Suprapubic skin (tissue), 4 donors: ENCODE results near the gene DAGLA. TPM values are rescaled to one million over a fixed set of nuclear protein-coding genes. Genes with fewer than 3 reads are reported as not detected.

Experiments
- DNase-seq, 2 donors: peaks; one replicate each; pipeline ENCODE4 v3.0.0-alpha.2; 2019; ENCODE audit warnings: low spot score in 2 of 2
- H3K27ac ChIP-seq: fragments of 200-600 bp; sonication (generic); one replicate; pipeline ENCODE4 v1.5.1; 2019
- H3K27me3 ChIP-seq: fragments of 200-600 bp; sonication (generic); one replicate; pipeline ENCODE4 v1.5.1; 2019
- H3K36me3 ChIP-seq: fragments of 200-600 bp; sonication (generic); one replicate; pipeline ENCODE4 v1.5.1; 2019
- H3K4me1 ChIP-seq: fragments of 200-600 bp; sonication (generic); one replicate; pipeline ENCODE4 v1.5.1; 2019
- H3K4me3 ChIP-seq: fragments of 200-600 bp; sonication (generic); one replicate; pipeline ENCODE4 v1.5.1; 2019; ENCODE audit warnings: mild to moderate bottlenecking
- H3K9me3 ChIP-seq: fragments of 200-600 bp; sonication (generic); one replicate; pipeline ENCODE4 v1.5.1; 2019
- CTCF ChIP-seq, 2 donors: fragments of 200-600 bp in 1 of 2; fragments of 450-650 bp in 1 of 2; sonication (generic) in 1 of 2; IDR thresholded peaks; one replicate each; pipeline ENCODE4 v1.5.1; 2016 to 2019; ENCODE audit warnings: antibody characterized with exemption in 2 of 2, mild to moderate bottlenecking in 1 of 2, moderate library complexity in 1 of 2
- EP300 ChIP-seq: sonication (generic); formaldehyde crosslinking; IDR thresholded peaks from one replicate; pipeline ENCODE4 v1.6.1; 2017; ENCODE audit warnings: antibody characterized with exemption
- POLR2A ChIP-seq, 2 donors: fragments of 450-650 bp; IDR thresholded peaks; one replicate each; pipeline ENCODE4 v1.6.1; 2017; ENCODE audit warnings: antibody characterized with exemption in 2 of 2, mild to moderate bottlenecking in 2 of 2, moderate library complexity in 2 of 2
- POLR2AphosphoS5 ChIP-seq, 3 donors: sonication (generic); formaldehyde crosslinking; IDR thresholded peaks; one replicate each; pipeline ENCODE4 v1.6.1; 2017; ENCODE audit warnings: antibody characterized with exemption in 3 of 3
- WGBS: methylation state at CpG from one replicate; pipeline ENCODE4 v1.1.5; 2018; 5-methylcytosine and 5-hydroxymethylcytosine counted together
- total RNA-seq, 4 donors: library from RNA; depleted of rRNA; stranded (reverse); fragments of >200 nt; gene quantifications; one replicate each; pipeline ENCODE4 v1.1.0, GENCODE V29; 2016

The DAGLA gene
- total RNA-seq, 4 donors from 2014 or later: 0.64 to 1.2 (median 0.87) TPM

GRCh38 chr11:61709572-61709971 is 29.4 kb downstream of the DAGLA start:
- no peak for DNase-seq
- Histone ChIP-seq H3K4me3 (no peak overlapping the region), H3K27ac (no peak overlapping the region), H3K27me3 (peaks cover 11% of the 10 kb centered on the region), H3K36me3 (no peaks in the 10 kb centered on the region), H3K9me3 (no peaks in the 10 kb centered on the region), H3K4me1 (no peaks in the 10 kb centered on the region)
- no peak for TF ChIP-seq POLR2AphosphoS5 (IDR thresholded peaks at IDR 0.05)
- TF ChIP-seq POLR2A (IDR thresholded peaks at IDR 0.05): no peak
- TF ChIP-seq EP300: no peak
- no peak for TF ChIP-seq CTCF (IDR thresholded peaks at IDR 0.05)
- 90% methylated on average over 6 of the region's 7 CpGs for WGBS

- Histone ChIP-seq H3K27me3 (peaks cover 7% of the 10 kb centered on the region), H3K4me1 (no peaks in the 10 kb centered on the region), H3K27ac (no peak overlapping the region), H3K4me3 (no peak overlapping the region), H3K36me3 (no peaks in the 10 kb centered on the region), H3K9me3 (no peaks in the 10 kb centered on the region)
- WGBS: 79% methylated on average over 5 of the region's 7 CpGs
- TF ChIP-seq EP300: no peak
- TF ChIP-seq CTCF (IDR thresholded peaks at IDR 0.05): no peak
- no peak for TF ChIP-seq POLR2AphosphoS5 (IDR thresholded peaks at IDR 0.05)
- TF ChIP-seq POLR2A (IDR thresholded peaks at IDR 0.05): no peak
- no peak for DNase-seq
Measured at GRCh38 chr11:61710019-61710418, 29.8 kb downstream of the DAGLA start.

GRCh38 chr11:61711037-61711436 is 30.8 kb downstream of the DAGLA start:
- DNase-seq: no peak
- Histone ChIP-seq H3K9me3 (no peaks in the 10 kb centered on the region), H3K36me3 (no peaks in the 10 kb centered on the region), H3K4me1 (peaks cover 6% of the 10 kb centered on the region), H3K27ac (no peak overlapping the region), H3K27me3 (peaks cover 3% of the 10 kb centered on the region), H3K4me3 (no peak overlapping the region)
- WGBS: 90% methylated on average over 14 of the region's 14 CpGs
- no peak for TF ChIP-seq EP300
- TF ChIP-seq POLR2AphosphoS5 (IDR thresholded peaks at IDR 0.05): no peak
- TF ChIP-seq CTCF (IDR thresholded peaks at IDR 0.05): no peak
- TF ChIP-seq POLR2A (IDR thresholded peaks at IDR 0.05): no peak

- Histone ChIP-seq H3K36me3 (no peaks in the 10 kb centered on the region), H3K4me1 (peaks cover 8% of the 10 kb centered on the region), H3K4me3 (no peak overlapping the region), H3K27me3 (peaks cover 3% of the 10 kb centered on the region), H3K9me3 (no peaks in the 10 kb centered on the region), H3K27ac (no peak overlapping the region)
- TF ChIP-seq POLR2A (IDR thresholded peaks at IDR 0.05) (no peak), CTCF (IDR thresholded peaks at IDR 0.05) (no peak), POLR2AphosphoS5 (IDR thresholded peaks at IDR 0.05) (no peak), EP300 (no peak)
- WGBS: 79% methylated on average over 5 of the region's 6 CpGs
- no peak for DNase-seq
Measured at GRCh38 chr11:61711498-61711897, 31.3 kb downstream of the DAGLA start.

- no peaks in the 10 kb centered on the region for H3K36me3 ChIP-seq
- no peak for DNase-seq
- 82% methylated on average over 12 of the region's 12 CpGs for WGBS
- H3K9me3 ChIP-seq: no peaks in the 10 kb centered on the region
- TF ChIP-seq POLR2AphosphoS5 (IDR thresholded peaks at IDR 0.05) (no peak), CTCF (IDR thresholded peaks at IDR 0.05) (no peak), EP300 (no peak), POLR2A (IDR thresholded peaks at IDR 0.05) (no peak)
- H3K27me3 ChIP-seq: no peaks in the 10 kb centered on the region
- peaks cover 12% of the 10 kb centered on the region for H3K4me1 ChIP-seq
- no peak overlapping the region for H3K27ac ChIP-seq
- no peak overlapping the region for H3K4me3 ChIP-seq
Measured at GRCh38 chr11:61712314-61712713, 32.1 kb downstream of the DAGLA start.
